Thyroid gland (tissue), 4 donors: ENCODE results near the gene SCD5. TPM values are rescaled to one million over a fixed set of nuclear protein-coding genes. Genes with fewer than 3 reads are reported as not detected.

ENCODE experiments used
- DNase-seq, 2 donors: peaks; one replicate each; pipeline ENCODE4 v3.0.0-alpha.2; 2019
- H3K27ac ChIP-seq, 3 donors: fragments of 200-600 bp; sonication (generic); 1 replicate in 2 of 3; 2 replicates in 1 of 3; pipeline ENCODE4 v1.5.1; 2016 to 2019; ENCODE audit warnings: mild to moderate bottlenecking in 1 of 3, moderate library complexity in 1 of 3
- H3K27me3 ChIP-seq: fragments of 200-600 bp; sonication (generic); one replicate; pipeline ENCODE4 v1.5.1; 2019
- H3K36me3 ChIP-seq, 2 donors: fragments of 200-600 bp; sonication (generic); one replicate each; pipeline ENCODE4 v1.5.1; 2016 to 2019
- H3K4me1 ChIP-seq, 2 donors: fragments of 200-600 bp; sonication (generic); one replicate each; pipeline ENCODE4 v1.5.1; 2017 to 2019
- H3K4me3 ChIP-seq, 3 donors: fragments of 200-600 bp; sonication (generic); replicated peaks in 1 of 3; 1 replicate in 2 of 3; 2 replicates in 1 of 3; pipeline ENCODE4 v1.5.1; 2016; ENCODE audit warnings: mild to moderate bottlenecking in 1 of 3
- H3K9me3 ChIP-seq: fragments of 200-600 bp; sonication (generic); one replicate; pipeline ENCODE4 v1.5.1; 2017
- POLR2A ChIP-seq, 2 donors: fragments of 450-650 bp; IDR thresholded peaks; one replicate each; pipeline ENCODE4 v1.6.1; 2017; ENCODE audit warnings: antibody characterized with exemption in 2 of 2, mild to moderate bottlenecking in 2 of 2, moderate library complexity in 1 of 2
- WGBS, 2 donors: methylation state at CpG; one replicate each; pipeline ENCODE4 v1.1.5; 2017; 5-methylcytosine and 5-hydroxymethylcytosine counted together
- intact Hi-C: fragments of 100-400 bp; cut with DNase I; formaldehyde crosslinking; loops from one replicate; pipeline ENCODE4 v1.15.1; 2023
- total RNA-seq, 4 donors: library from RNA; depleted of rRNA; stranded (reverse); fragments of >200 nt; gene quantifications; one replicate each; pipeline ENCODE4 v1.2.3, GENCODE V29; 2016
- TF ChIP-seq, protein P1 (sequence below), 6 experiments: fragments of 200-600 bp in 3 of 6; fragments of 450-650 bp in 3 of 6; sonication (generic) in 3 of 6; IDR thresholded peaks; one replicate each; pipeline ENCODE4 v1.5.1; 2016 to 2019; ENCODE audit warnings: antibody characterized with exemption in 6 of 6, mild to moderate bottlenecking in 2 of 6, inconsistent platforms in 1 of 6, moderate library complexity in 1 of 6

SCD5 gene
- total RNA-seq, 4 donors from 2014 or later = 47.0 to 96.4 (median 54.8) TPM

GRCh38 chr4:82677327-82677726 lies 121.3 kb downstream of the SCD5 start:
- peak overlapping the region; percentile 85 to 88 (median 86) for H3K27ac ChIP-seq
- intact Hi-C loops = no loop called here
- DNase-seq = peak; percentile 88 to 92

GRCh38 chr4:82667761-82668480 lies 130.7 kb downstream of the SCD5 start:
- no peak for DNase-seq
- TF ChIP-seq, protein P1, sequence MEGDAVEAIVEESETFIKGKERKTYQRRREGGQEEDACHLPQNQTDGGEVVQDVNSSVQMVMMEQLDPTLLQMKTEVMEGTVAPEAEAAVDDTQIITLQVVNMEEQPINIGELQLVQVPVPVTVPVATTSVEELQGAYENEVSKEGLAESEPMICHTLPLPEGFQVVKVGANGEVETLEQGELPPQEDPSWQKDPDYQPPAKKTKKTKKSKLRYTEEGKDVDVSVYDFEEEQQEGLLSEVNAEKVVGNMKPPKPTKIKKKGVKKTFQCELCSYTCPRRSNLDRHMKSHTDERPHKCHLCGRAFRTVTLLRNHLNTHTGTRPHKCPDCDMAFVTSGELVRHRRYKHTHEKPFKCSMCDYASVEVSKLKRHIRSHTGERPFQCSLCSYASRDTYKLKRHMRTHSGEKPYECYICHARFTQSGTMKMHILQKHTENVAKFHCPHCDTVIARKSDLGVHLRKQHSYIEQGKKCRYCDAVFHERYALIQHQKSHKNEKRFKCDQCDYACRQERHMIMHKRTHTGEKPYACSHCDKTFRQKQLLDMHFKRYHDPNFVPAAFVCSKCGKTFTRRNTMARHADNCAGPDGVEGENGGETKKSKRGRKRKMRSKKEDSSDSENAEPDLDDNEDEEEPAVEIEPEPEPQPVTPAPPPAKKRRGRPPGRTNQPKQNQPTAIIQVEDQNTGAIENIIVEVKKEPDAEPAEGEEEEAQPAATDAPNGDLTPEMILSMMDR (IDR thresholded peaks at IDR 0.05) = no peak
- no peak for TF ChIP-seq POLR2A (IDR thresholded peaks at IDR 0.05)
- no peaks in the 10 kb centered on the region for H3K36me3 ChIP-seq
- no peaks in the 10 kb centered on the region for H3K9me3 ChIP-seq
- peaks cover 2 to 7% of the 10 kb centered on the region in 2 donors for H3K4me1 ChIP-seq
- no peak overlapping the region for H3K27ac ChIP-seq
- 75 to 87% methylated on average over 2 of the region's 2 CpGs for WGBS, 2 donors
- intact Hi-C loops = no loop called here
- no peak overlapping the region for H3K4me3 ChIP-seq
- H3K27me3 ChIP-seq = no peaks in the 10 kb centered on the region

More at GRCh38 chr4:82677327-82677726, 121.3 kb downstream of the SCD5 start:
- Histone ChIP-seq H3K27me3 (no peaks in the 10 kb centered on the region), H3K4me1 (peaks cover 48 to 54% of the 10 kb centered on the region in 2 donors), H3K4me3 (no peak overlapping the region), H3K9me3 (no peaks in the 10 kb centered on the region), H3K36me3 (no peaks in the 10 kb centered on the region)
- 27 to 51% methylated on average over 5 of the region's 5 CpGs for WGBS, 2 donors
- no peak for TF ChIP-seq POLR2A (IDR thresholded peaks at IDR 0.05)
- TF ChIP-seq, protein P1 (IDR thresholded peaks at IDR 0.05) = no peak

- no peaks in the 10 kb centered on the region for H3K9me3 ChIP-seq
- peaks cover 2 to 7% of the 10 kb centered on the region in 2 donors for H3K4me1 ChIP-seq
- H3K27me3 ChIP-seq = no peaks in the 10 kb centered on the region
- H3K4me3 ChIP-seq = no peak overlapping the region
- TF ChIP-seq, protein P1 (IDR thresholded peaks at IDR 0.05) = no peak
- intact Hi-C loops = no loop called here
- no peak for DNase-seq
- 88 to 96% methylated on average over 5 of the region's 5 CpGs for WGBS, 2 donors
- H3K36me3 ChIP-seq = no peaks in the 10 kb centered on the region
- no peak overlapping the region for H3K27ac ChIP-seq
Measured at GRCh38 chr4:82666970-82667665, 131.5 kb downstream of the SCD5 start.

GRCh38 chr4:82661181-82661992 lies 137.2 kb downstream of the SCD5 start:
- no peaks in the 10 kb centered on the region for H3K36me3 ChIP-seq
- H3K27ac ChIP-seq = no peak overlapping the region
- no peaks in the 10 kb centered on the region for H3K4me1 ChIP-seq
- H3K4me3 ChIP-seq = no peak overlapping the region
- no peak for TF ChIP-seq POLR2A (IDR thresholded peaks at IDR 0.05)
- TF ChIP-seq, protein P1 (IDR thresholded peaks at IDR 0.05) = no peak
- WGBS, 2 donors = 92 to 95% methylated on average over 6 of the region's 6 CpGs
- intact Hi-C loops = no loop called here
- H3K27me3 ChIP-seq = no peaks in the 10 kb centered on the region
- no peaks in the 10 kb centered on the region for H3K9me3 ChIP-seq
- DNase-seq = no peak
